GM10266 (cell line): ENCODE measurements around the gene KCND1.

ENCODE experiments used
- DNase-seq: peaks from one replicate; pipeline ENCODE4 v3.0.0; 2012; ENCODE audit errors: extremely low spot score
- TF ChIP-seq, protein P1 (sequence below): IDR thresholded peaks from 2 replicates; pipeline ENCODE4 v1.5.1; 2012; ENCODE audit warnings: mild to moderate bottlenecking, low read depth; ENCODE audit not compliant: control insufficient read depth, insufficient read depth; ENCODE audit errors: missing control alignments

KCND1 gene

DNA sequence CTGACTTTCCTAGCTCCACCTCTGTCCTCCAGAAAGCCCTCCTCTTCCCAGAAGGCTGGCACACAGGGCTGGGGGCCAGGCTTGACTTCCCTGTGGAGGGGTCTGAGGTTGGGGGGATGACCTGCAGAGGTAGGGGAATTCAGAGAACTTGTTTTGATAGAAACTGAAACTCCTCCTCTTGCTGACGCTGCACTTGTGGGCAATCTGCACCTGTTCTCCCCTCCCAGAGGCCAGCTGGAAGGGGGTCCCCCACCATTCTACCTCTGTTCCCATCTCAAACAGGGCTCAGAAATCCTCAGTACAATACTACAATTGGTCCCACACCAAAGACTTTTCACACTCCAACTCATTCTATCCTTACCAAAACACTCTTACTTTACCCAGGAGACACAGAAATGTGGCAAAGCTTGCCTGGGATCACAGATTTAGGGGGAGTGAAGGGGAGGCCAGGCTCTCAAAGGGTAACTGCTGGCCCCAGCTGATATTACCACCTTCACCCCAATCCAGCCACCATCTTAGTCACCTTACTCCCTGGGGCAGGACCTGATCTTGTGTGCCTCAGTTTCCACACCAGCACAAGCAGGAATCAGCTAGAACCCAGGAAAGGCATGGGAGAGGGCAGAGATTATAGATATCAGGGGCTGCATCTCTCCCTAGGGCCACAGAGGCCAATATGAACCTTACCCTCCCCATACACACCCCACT lies 32.8 kb downstream of the KCND1 start:
- DNase-seq: peak; percentile 49
- TF ChIP-seq, protein P1, sequence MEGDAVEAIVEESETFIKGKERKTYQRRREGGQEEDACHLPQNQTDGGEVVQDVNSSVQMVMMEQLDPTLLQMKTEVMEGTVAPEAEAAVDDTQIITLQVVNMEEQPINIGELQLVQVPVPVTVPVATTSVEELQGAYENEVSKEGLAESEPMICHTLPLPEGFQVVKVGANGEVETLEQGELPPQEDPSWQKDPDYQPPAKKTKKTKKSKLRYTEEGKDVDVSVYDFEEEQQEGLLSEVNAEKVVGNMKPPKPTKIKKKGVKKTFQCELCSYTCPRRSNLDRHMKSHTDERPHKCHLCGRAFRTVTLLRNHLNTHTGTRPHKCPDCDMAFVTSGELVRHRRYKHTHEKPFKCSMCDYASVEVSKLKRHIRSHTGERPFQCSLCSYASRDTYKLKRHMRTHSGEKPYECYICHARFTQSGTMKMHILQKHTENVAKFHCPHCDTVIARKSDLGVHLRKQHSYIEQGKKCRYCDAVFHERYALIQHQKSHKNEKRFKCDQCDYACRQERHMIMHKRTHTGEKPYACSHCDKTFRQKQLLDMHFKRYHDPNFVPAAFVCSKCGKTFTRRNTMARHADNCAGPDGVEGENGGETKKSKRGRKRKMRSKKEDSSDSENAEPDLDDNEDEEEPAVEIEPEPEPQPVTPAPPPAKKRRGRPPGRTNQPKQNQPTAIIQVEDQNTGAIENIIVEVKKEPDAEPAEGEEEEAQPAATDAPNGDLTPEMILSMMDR: no peak

DNA sequence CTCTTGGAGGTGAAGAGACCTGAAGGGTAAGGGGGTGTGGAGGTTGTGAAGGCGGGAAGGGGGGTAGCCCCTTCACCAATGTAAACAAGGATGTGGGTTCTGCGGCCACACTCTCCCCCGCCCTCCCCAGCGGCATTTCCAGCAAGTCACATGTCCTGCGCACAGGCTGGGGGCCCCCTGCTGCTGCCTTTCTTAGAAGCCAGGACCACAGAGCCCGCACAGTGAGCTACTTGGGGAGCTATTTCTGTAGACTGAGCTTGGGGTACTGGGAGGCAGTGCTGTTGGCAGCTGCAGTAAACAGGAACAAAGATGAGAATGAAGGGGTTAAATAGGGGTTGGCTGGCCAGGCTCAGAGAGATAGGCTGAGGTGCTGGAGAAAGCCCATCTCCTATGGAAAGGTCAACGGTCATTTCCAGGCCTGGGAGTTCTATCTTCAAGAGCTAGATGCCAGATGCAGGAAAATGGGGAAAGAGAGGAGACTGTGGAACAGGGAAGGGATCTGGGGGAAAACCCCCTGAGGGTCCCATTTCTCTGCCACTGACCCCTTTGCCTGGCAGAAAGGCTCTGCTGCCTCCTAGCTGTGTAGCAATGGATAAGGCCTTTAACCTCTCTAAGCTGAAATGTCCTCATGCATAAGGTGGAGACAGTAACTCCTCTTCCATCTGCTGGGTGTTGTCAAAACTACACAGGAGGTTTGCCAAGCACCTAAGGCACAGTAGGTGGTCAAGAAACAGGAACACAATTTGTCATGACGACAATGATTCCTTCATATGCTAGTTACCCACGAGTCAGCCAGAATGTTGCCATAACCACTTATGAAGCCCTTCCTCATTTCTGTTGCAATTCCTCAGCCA lies 34.4 kb downstream of the KCND1 start:
- DNase-seq: peak; percentile 54

DNA sequence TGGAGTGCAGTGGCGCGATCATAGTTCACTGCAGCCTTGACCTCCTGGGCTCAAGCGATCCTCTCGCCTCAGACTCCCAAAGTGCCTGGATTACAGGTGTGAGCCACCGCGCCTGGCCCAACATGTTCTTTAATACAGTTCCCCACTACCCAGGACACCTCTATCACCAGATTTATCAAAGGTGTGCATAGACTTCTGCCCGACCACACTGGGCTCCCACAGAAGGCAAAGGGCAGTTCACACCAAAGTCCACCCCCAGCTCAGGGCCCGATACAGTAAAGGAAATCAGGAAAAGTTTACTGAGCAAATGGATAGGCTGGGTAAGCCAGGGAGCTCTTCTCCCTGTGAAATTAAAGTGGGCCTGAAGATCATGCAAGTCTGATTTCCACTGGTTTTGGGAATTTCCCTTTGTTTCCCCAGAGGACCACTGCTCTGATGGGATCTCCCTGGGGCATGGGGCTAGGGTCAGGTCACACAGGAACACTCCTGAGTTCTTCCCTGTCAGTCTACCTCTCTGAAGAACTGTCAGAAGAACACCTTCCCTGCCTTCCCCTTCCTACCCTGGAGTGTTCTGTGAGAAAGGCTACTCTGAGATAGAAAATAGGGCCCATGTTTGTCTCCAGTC lies 35.1 kb downstream of the KCND1 start:
- DNase-seq: no peak
- TF ChIP-seq, protein P1: no peak

More for the DNA sequence above, 34.4 kb downstream of the KCND1 start:
- TF ChIP-seq, protein P1: peak; percentile 38

DNA sequence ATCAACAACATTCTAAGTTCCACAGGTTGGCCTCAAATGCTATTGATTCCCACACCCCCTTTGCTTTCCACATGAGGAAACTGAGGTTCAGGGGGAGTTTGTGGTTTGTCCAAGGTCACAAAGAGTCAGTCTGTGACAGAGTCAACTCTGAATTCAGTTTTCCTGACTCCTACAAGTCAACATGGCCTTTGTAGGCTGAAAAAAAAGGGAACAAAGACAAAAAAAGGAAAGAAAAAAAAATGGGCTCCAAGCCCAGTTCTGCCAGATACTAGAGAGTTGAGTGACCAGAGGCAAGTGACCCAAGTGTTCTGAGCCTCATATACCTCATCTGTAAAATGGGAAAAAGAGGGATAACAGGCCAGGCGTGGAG lies 36.4 kb downstream of the KCND1 start:
- no peak for DNase-seq
- TF ChIP-seq, protein P1: no peak

DNA sequence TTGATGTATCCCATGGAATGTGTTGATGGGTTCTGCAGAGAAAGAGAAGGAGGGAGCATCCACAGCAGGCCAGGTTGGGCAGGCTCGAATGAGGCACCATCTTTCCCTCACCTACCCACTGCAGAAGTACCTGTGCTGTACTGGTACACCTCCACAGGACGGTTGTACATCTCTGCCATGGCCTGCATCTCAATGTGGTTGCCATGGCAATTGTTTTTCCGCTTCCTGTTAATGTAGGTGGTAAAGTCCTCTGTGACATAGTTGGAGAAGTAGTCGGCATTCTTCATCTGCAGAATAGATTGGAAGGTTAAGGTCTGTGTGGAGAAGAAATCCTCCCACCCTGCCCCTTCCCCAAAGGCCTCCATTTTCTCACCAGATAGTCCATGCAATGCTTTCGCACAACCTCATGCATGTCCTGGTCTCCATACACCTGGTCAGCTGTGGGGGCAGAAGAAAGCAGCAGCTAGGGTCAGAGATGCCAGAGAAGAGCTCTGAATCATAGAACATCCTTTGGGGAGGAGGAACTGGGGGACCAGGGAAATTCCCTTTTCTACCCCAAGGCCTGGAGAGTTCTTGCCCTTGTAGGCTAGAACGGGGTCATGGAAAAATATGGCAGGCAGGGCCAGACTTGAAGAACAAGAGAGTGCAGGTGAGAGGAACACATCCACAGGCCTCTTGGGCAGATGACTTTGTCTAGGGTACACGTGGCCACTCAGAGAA lies 36.9 kb downstream of the KCND1 start:
- no peak for DNase-seq
- TF ChIP-seq, protein P1: no peak

DNA sequence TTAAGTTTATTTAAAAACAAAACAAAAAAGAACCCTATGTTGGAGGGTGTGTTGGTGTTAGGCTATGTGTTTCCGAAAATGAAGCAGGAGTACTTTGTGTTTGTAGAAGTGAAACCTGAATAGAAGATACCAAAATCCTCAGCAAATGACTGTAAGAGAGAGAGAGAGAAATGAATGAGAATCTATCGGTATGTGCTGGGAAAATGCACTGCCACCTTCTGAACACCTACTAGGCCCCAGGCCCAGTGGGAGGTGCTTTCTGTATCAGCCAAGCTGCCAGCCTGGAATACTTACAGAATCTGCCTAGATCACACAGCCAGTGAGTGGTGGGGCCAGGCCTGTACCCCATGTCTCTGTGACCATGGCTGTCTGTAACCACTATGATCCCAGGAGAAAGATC lies 37.9 kb downstream of the KCND1 start:
- DNase-seq: no peak
- TF ChIP-seq, protein P1: no peak
